Measurements from ENCODE around the gene TPRG1L. TPM values are rescaled to one million over a fixed set of nuclear protein-coding genes. Genes with fewer than 3 reads are reported as not detected.

Gene TPRG1L
- total RNA-seq, 2 donors from 2014 or later = 88.5 to 93.9 TPM

- DNase-seq = no peak
- intact Hi-C loops (cut with DNase I, micrococcal nuclease) = no loop called here
- no peak for ATAC-seq
Measured at GRCh38 chr1:3669971-3670431, 45.2 kb downstream of the TPRG1L start.

GRCh38 chr1:3670823-3671265, 46.0 kb downstream of the TPRG1L start:
- no peak for ATAC-seq
- peak in 1 of 2 donors; percentile 18 for DNase-seq
- intact Hi-C loops (cut with DNase I, micrococcal nuclease) = no loop called here

- intact Hi-C loops (cut with DNase I, micrococcal nuclease) = no loop called here
- DNase-seq = peak in 1 of 2 donors; percentile 25
- ATAC-seq = peak; percentile 5
Measured at GRCh38 chr1:3671371-3672180, 46.8 kb downstream of the TPRG1L start.

GRCh38 chr1:3672231-3672970, 47.6 kb downstream of the TPRG1L start:
- intact Hi-C loops (cut with DNase I, micrococcal nuclease) = no loop called here
- ATAC-seq (no peak), DNase-seq (no peak)

GRCh38 chr1:3672971-3673361, 48.2 kb downstream of the TPRG1L start:
- ATAC-seq = no peak
- DNase-seq = no peak
- intact Hi-C loops (cut with DNase I, micrococcal nuclease) = no loop called here

- intact Hi-C loops (cut with DNase I, micrococcal nuclease) = no loop called here
- no peak for ATAC-seq
- DNase-seq = no peak
Measured at GRCh38 chr1:3673381-3674099, 48.7 kb downstream of the TPRG1L start.

- peak; percentile 67 for ATAC-seq
- intact Hi-C loops (cut with DNase I, micrococcal nuclease) = no loop called here
- DNase-seq = peak in 1 of 2 donors; percentile 37
Measured at GRCh38 chr1:3674100-3675094, 49.6 kb downstream of the TPRG1L start.

GRCh38 chr1:3675436-3675835, 50.6 kb downstream of the TPRG1L start:
- peak in 1 of 2 donors; percentile 25 for DNase-seq
- intact Hi-C loops (cut with DNase I, micrococcal nuclease) = no loop called here
- peak; percentile 3 for ATAC-seq

- no peak for DNase-seq
- no peak for ATAC-seq
- intact Hi-C loops (cut with DNase I, micrococcal nuclease) = no loop called here
Measured at GRCh38 chr1:3676581-3677470, 52.0 kb downstream of the TPRG1L start.

- DNase-seq = no peak
Measured at GRCh38 chr1:3677484-3677883, 52.7 kb downstream of the TPRG1L start.

GRCh38 chr1:3678361-3679097, 53.7 kb downstream of the TPRG1L start:
- ATAC-seq = no peak
- intact Hi-C loops (cut with DNase I, micrococcal nuclease) = no loop called here
- DNase-seq = no peak

More at GRCh38 chr1:3677484-3677883, 52.7 kb downstream of the TPRG1L start:
- ATAC-seq = no peak
- intact Hi-C loops (cut with DNase I, micrococcal nuclease) = no loop called here

GRCh38 chr1:3679098-3679555, 54.3 kb downstream of the TPRG1L start:
- DNase-seq (no peak), ATAC-seq (no peak)
- intact Hi-C loops (cut with DNase I, micrococcal nuclease) = no loop called here

Other genes with a start within 250 kb of the TPRG1L start
- gene ARHGEF16, start 170.3 kb upstream of the TPRG1L start, total RNA-seq = 100 to 1,000 TPM in 1 of 2 donors, 10 to 100 TPM in 1; 92.4 to 113 TPM
- gene MEGF6, start 13.5 kb upstream of the TPRG1L start, total RNA-seq = 1 to 10 TPM; 6.3 to 8.2 TPM
- 10 to 100 TPM; 20.1 to 23.6 TPM for gene WRAP73, start 25.1 kb downstream of the TPRG1L start, total RNA-seq
- gene TP73, start 27.5 kb downstream of the TPRG1L start, total RNA-seq = under 1 TPM; 0.11 to 0.70 TPM
- gene CCDC27, start 127.4 kb downstream of the TPRG1L start, total RNA-seq = not detected
- gene SMIM1, start 147.7 kb downstream of the TPRG1L start, total RNA-seq = 1 to 10 TPM; 1.8 to 4.6 TPM
- gene LRRC47, start 171.5 kb downstream of the TPRG1L start, total RNA-seq = 10 to 100 TPM; 35.1 to 41.5 TPM
- gene CEP104, start 232.2 kb downstream of the TPRG1L start, total RNA-seq = 10 to 100 TPM; 43.5 to 45.6 TPM
- gene DFFB, start 232.5 kb downstream of the TPRG1L start, total RNA-seq = 1 to 10 TPM; 6.2 to 9.6 TPM

Data from left colon (tissue), 2 donors.